Measurements from ENCODE around the gene DPM2. TPM values are rescaled to one million over a fixed set of nuclear protein-coding genes. Genes with fewer than 3 reads are reported as not detected.

DPM2 gene
- total RNA-seq, 2 donors from 2014 or later: 45.7 TPM

DNA sequence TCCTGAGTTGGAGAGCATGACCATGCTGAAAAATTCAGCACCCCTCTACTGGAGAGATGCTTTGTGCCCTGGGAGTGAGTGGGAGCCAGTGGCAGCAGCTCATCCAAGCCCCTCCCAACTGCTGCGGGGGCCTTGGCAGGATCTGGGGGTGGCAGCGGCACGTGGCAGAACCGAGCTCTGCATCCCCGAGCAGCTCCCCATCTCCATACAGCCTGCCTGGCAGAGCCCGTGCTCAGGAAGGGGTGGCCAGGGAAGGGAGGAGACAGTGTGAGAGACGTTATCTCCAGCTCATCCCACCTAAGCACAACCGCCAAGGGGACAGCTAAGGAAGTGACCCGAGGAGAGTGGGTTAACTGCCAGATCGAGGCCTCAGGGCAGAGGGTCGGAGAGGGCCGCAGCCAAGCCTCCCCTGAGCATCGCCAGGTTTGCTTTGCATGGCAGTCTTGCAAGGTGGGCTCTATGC lies 17.2 kb upstream of the DPM2 start:
- Mint-ChIP-seq H3K27me3 (ENCODE audit: insufficient read depth) (no peaks in the 10 kb centered on the region), H3K9me3 (no peaks in the 10 kb centered on the region), H3K36me3 (ENCODE audit: low read depth) (peaks cover 12% of the 10 kb centered on the region), H3K4me1 (peaks cover 11% of the 10 kb centered on the region), H3K4me3 (no peak overlapping the region), H3K27ac (peak overlapping the region; percentile 74)
- 90 to 94% methylated on average over 8 to 13 of the region's 13 CpGs for WGBS, 2 experiments (ENCODE audit: insufficient coverage in 1 of 2, insufficient read length in 1 of 2)
- no peak for DNase-seq
- H3K27me3 ChIP-seq (ENCODE audit: control insufficient read depth, insufficient read depth, low read length, poor library complexity, severe bottlenecking): no peaks in the 10 kb centered on the region
- no peaks in the 10 kb centered on the region for H3K9me3 ChIP-seq (ENCODE audit: control insufficient read depth, low read length)
- no peak overlapping the region for H3K27ac ChIP-seq (ENCODE audit: low read depth, low read length)
- H3K4me3 ChIP-seq (ENCODE audit: low read length): no peak overlapping the region
- peaks cover 5% of the 10 kb centered on the region for H3K4me1 ChIP-seq (ENCODE audit: control insufficient read depth, insufficient read depth, low read length)
- no peak overlapping the region for H3K9ac ChIP-seq (ENCODE audit: extremely low read depth, low read length, poor library complexity, severe bottlenecking)
- TF ChIP-seq, protein P1, sequence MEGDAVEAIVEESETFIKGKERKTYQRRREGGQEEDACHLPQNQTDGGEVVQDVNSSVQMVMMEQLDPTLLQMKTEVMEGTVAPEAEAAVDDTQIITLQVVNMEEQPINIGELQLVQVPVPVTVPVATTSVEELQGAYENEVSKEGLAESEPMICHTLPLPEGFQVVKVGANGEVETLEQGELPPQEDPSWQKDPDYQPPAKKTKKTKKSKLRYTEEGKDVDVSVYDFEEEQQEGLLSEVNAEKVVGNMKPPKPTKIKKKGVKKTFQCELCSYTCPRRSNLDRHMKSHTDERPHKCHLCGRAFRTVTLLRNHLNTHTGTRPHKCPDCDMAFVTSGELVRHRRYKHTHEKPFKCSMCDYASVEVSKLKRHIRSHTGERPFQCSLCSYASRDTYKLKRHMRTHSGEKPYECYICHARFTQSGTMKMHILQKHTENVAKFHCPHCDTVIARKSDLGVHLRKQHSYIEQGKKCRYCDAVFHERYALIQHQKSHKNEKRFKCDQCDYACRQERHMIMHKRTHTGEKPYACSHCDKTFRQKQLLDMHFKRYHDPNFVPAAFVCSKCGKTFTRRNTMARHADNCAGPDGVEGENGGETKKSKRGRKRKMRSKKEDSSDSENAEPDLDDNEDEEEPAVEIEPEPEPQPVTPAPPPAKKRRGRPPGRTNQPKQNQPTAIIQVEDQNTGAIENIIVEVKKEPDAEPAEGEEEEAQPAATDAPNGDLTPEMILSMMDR (conservative IDR thresholded peaks at IDR 0.05): no peak
- no peaks in the 10 kb centered on the region for H3K36me3 ChIP-seq (ENCODE audit: control insufficient read depth, insufficient read depth, low read length)

DNA sequence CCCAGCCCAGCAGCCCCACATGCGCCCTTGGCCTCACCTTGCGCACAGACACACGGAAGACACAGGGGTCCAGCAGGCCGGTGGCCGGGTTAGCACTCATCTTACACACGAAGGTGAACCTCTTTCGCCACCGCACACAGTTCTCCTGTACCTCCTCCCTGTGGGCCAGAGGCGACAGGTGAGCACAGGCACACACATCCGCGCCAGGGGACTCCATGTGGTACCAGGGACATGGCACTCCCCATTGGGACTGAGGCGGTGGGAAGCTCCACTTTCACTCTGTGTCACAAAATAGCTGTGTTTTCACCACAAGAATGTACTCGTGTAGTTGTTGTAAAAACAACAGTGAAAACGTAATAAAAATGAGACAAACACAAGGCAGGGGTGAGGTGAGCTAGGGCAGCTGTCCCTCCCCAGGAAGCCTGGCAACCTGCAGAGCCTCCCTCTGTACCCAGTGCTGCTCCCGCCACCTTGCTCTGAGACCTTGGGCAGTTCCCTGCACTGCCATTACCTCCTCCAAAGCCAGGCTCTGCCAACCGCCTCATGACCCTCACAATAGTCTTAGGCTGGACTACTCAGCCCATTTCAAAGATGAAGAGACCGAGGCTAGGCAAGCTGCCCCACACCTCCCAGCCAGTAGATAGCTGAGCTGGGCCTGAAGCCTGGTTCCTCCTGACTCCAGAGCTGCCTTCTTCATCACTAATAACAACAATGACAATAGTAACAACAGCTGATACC lies 16.3 kb upstream of the DPM2 start:
- no peaks in the 10 kb centered on the region for H3K36me3 ChIP-seq (ENCODE audit: control insufficient read depth, insufficient read depth, low read length)
- no peak overlapping the region for H3K4me3 Mint-ChIP-seq
- H3K4me1 Mint-ChIP-seq: peaks cover 11% of the 10 kb centered on the region
- no peaks in the 10 kb centered on the region for H3K9me3 Mint-ChIP-seq
- H3K4me1 ChIP-seq (ENCODE audit: control insufficient read depth, insufficient read depth, low read length): peaks cover 5% of the 10 kb centered on the region
- H3K27me3 ChIP-seq (ENCODE audit: control insufficient read depth, insufficient read depth, low read length, poor library complexity, severe bottlenecking): no peaks in the 10 kb centered on the region
- no peaks in the 10 kb centered on the region for H3K27me3 Mint-ChIP-seq (ENCODE audit: insufficient read depth)
- TF ChIP-seq, protein P1 (conservative IDR thresholded peaks at IDR 0.05): no peak
- H3K27ac ChIP-seq (ENCODE audit: low read depth, low read length): no peak overlapping the region
- peaks cover 11% of the 10 kb centered on the region for H3K36me3 Mint-ChIP-seq (ENCODE audit: low read depth)
- no peak overlapping the region for H3K4me3 ChIP-seq (ENCODE audit: low read length)
- WGBS, 2 experiments (ENCODE audit: insufficient coverage in 1 of 2, insufficient read length in 1 of 2): 93 to 97% methylated on average over 12 to 17 of the region's 17 CpGs
- H3K9me3 ChIP-seq (ENCODE audit: control insufficient read depth, low read length): no peaks in the 10 kb centered on the region
- no peak for DNase-seq
- no peak overlapping the region for H3K9ac ChIP-seq (ENCODE audit: extremely low read depth, low read length, poor library complexity, severe bottlenecking)
- peak overlapping the region; percentile 21 for H3K27ac Mint-ChIP-seq

DNA sequence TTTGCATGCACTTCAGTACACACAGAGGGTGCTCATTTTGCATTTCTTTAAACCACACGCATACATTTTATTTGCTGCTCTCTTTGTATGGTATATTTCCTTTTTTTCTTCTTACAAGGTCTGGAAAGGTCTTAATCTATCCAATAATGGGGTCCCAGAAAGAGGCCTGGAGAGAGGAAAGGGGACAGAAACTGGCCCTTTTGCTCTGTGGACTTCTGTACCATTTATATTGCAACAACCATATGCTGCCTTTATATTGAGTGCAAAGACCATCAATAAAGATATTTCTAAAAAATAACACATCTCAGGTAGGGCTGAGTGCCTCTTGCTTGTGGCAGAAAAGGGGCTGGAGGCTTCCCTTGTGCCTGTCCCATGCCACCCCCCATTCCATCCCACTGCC lies 15.5 kb upstream of the DPM2 start:
- Histone ChIP-seq H3K4me3 (ENCODE audit: low read length) (no peak overlapping the region), H3K36me3 (ENCODE audit: control insufficient read depth, insufficient read depth, low read length) (no peaks in the 10 kb centered on the region), H3K9ac (ENCODE audit: extremely low read depth, low read length, poor library complexity, severe bottlenecking) (no peak overlapping the region), H3K4me1 (ENCODE audit: control insufficient read depth, insufficient read depth, low read length) (peaks cover 5% of the 10 kb centered on the region), H3K9me3 (ENCODE audit: control insufficient read depth, low read length) (no peaks in the 10 kb centered on the region), H3K27me3 (ENCODE audit: control insufficient read depth, insufficient read depth, low read length, poor library complexity, severe bottlenecking) (no peaks in the 10 kb centered on the region), H3K27ac (ENCODE audit: low read depth, low read length) (no peak overlapping the region)
- H3K4me3 Mint-ChIP-seq: no peak overlapping the region
- H3K9me3 Mint-ChIP-seq: no peaks in the 10 kb centered on the region
- WGBS, 2 experiments (ENCODE audit: insufficient coverage in 1 of 2, insufficient read length in 1 of 2): 86% methylated on average over 1 of the region's 1 CpG; no CpG with 5 or more reads in 1 of the 2 experiments
- H3K27ac Mint-ChIP-seq: no peak overlapping the region
- no peak for DNase-seq
- H3K36me3 Mint-ChIP-seq (ENCODE audit: low read depth): peaks cover 6% of the 10 kb centered on the region
- TF ChIP-seq, protein P1 (conservative IDR thresholded peaks at IDR 0.05): no peak
- peaks cover 11% of the 10 kb centered on the region for H3K4me1 Mint-ChIP-seq
- H3K27me3 Mint-ChIP-seq (ENCODE audit: insufficient read depth): no peaks in the 10 kb centered on the region

All from endodermal cell (in vitro differentiated cells).